Liver (tissue), 3 donors: ENCODE data around the gene KCNN3.

Source experiments
- CTCF ChIP-seq: fragments of 150-350 bp; IDR thresholded peaks from 2 replicates; pipeline ENCODE4 v1.5.1; 2017; ENCODE audit warnings: improper control_type of control experiment, low read depth, low read length; ENCODE audit not compliant: missing input control
- JUND ChIP-seq, 2 donors: IDR thresholded peaks; 2 replicates each; pipeline ENCODE4 v1.6.1; 2016; ENCODE audit warnings: antibody characterized with exemption in 2 of 2
- RAD21 ChIP-seq, 2 donors: IDR thresholded peaks; 2 replicates each; pipeline ENCODE4 v1.6.1; 2016; ENCODE audit warnings: antibody characterized with exemption in 2 of 2, mild to moderate bottlenecking in 2 of 2
- RXRA ChIP-seq, 2 donors: IDR thresholded peaks; 2 replicates each; pipeline ENCODE4 v1.6.1; 2017 to 2018; ENCODE audit warnings: antibody characterized with exemption in 2 of 2, mild to moderate bottlenecking in 1 of 2
- donor health status: healthy.
- donor health status: healthy.

- TF ChIP-seq CTCF (no peak), RAD21 (IDR thresholded peaks at IDR 0.05) (no peak), RXRA (IDR thresholded peaks at IDR 0.05) (no peak), JUND (IDR thresholded peaks at IDR 0.05) (no peak)
These were observed 164.5 kb downstream of the KCNN3 start for GRCh38 chr1:154705544-154705943.
